Liver (tissue), 9 donors: ENCODE results near the gene PDE5A. TPM values are rescaled to one million over a fixed set of nuclear protein-coding genes. Genes with fewer than 3 reads are reported as not detected.

Experiments
- DNase-seq: peaks from one replicate; pipeline ENCODE4 v3.0.0-alpha.2; 2017; ENCODE audit warnings: low spot score
- H3K27ac ChIP-seq, 2 donors: one replicate each; pipeline ENCODE4 v1.7.0; 2013; ENCODE audit warnings: inconsistent platforms in 2 of 2, low read length in 2 of 2, control low read depth in 1 of 2, low read depth in 1 of 2, mild to moderate bottlenecking in 1 of 2
- H3K27me3 ChIP-seq, 4 donors: one replicate each; pipeline versions ENCODE4 v1.6.1 to v1.7.0; 2013; ENCODE audit warnings: low read length in 3 of 4, inconsistent platforms in 1 of 4, mild to moderate bottlenecking in 1 of 4, moderate library complexity in 1 of 4; ENCODE audit not compliant: control insufficient read depth in 4 of 4, insufficient read depth in 4 of 4
- H3K36me3 ChIP-seq, 4 donors: one replicate each; pipeline versions ENCODE4 v1.6.1 to v1.7.0; 2013; ENCODE audit warnings: low read length in 3 of 4, mild to moderate bottlenecking in 3 of 4, low read depth in 1 of 4, moderate library complexity in 1 of 4; ENCODE audit not compliant: control insufficient read depth in 4 of 4, insufficient read depth in 3 of 4
- H3K4me1 ChIP-seq, 4 donors: one replicate each; pipeline versions ENCODE4 v1.6.1 to v1.7.0; 2013; ENCODE audit warnings: low read length in 3 of 4, mild to moderate bottlenecking in 3 of 4, moderate library complexity in 1 of 4; ENCODE audit not compliant: control insufficient read depth in 4 of 4, insufficient read depth in 4 of 4
- H3K4me3 ChIP-seq, 3 donors: one replicate each; pipeline versions ENCODE4 v1.6.1 to v1.7.0; 2013; ENCODE audit warnings: low read length in 3 of 3, control low read depth in 1 of 3, low read depth in 1 of 3, mild to moderate bottlenecking in 1 of 3
- H3K9ac ChIP-seq, 2 donors: one replicate each; pipeline ENCODE4 v1.7.0; 2013; ENCODE audit warnings: low read length in 2 of 2, mild to moderate bottlenecking in 2 of 2, moderate library complexity in 2 of 2, control low read depth in 1 of 2, low read depth in 1 of 2
- H3K9me3 ChIP-seq, 4 donors: one replicate each; pipeline versions ENCODE4 v1.6.1 to v1.7.0; 2013; ENCODE audit warnings: low read length in 3 of 4; ENCODE audit not compliant: control insufficient read depth in 4 of 4
- CTCF ChIP-seq: fragments of 150-350 bp; IDR thresholded peaks from 2 replicates; pipeline ENCODE4 v1.5.1; 2017; ENCODE audit warnings: improper control_type of control experiment, low read depth, low read length; ENCODE audit not compliant: missing input control
- EGR1 ChIP-seq, 2 donors: IDR thresholded peaks; 2 replicates each; pipeline ENCODE4 v1.6.1; 2016 to 2018; ENCODE audit warnings: antibody characterized with exemption in 2 of 2, low read depth in 2 of 2
- FOXA1 ChIP-seq: IDR thresholded peaks from 2 replicates; pipeline ENCODE4 v1.6.1; 2016; ENCODE audit warnings: antibody characterized with exemption
- FOXA2 ChIP-seq: IDR thresholded peaks from 2 replicates; pipeline ENCODE4 v1.6.1; 2016; ENCODE audit warnings: antibody characterized with exemption
- GABPA ChIP-seq, 2 donors: IDR thresholded peaks in 1 of 2; conservative IDR thresholded peaks in 1 of 2; 2 replicates each; pipeline ENCODE4 v1.6.1; 2016; ENCODE audit warnings: antibody characterized with exemption in 2 of 2, mild to moderate bottlenecking in 1 of 2, moderate library complexity in 1 of 2
- HNF4A ChIP-seq, 2 donors: conservative IDR thresholded peaks; 2 replicates each; pipeline ENCODE4 v1.6.1; 2016; ENCODE audit warnings: antibody characterized with exemption in 2 of 2, mild to moderate bottlenecking in 2 of 2
- HNF4G ChIP-seq: IDR thresholded peaks from 2 replicates; pipeline ENCODE4 v1.6.1; 2016; ENCODE audit warnings: antibody characterized with exemption
- JUND ChIP-seq, 2 donors: IDR thresholded peaks; 2 replicates each; pipeline ENCODE4 v1.6.1; 2016; ENCODE audit warnings: antibody characterized with exemption in 2 of 2
- NR2F2 ChIP-seq: IDR thresholded peaks from 2 replicates; pipeline ENCODE4 v1.6.1; 2016; ENCODE audit warnings: antibody characterized with exemption
- RAD21 ChIP-seq, 2 donors: IDR thresholded peaks; 2 replicates each; pipeline ENCODE4 v1.6.1; 2016; ENCODE audit warnings: antibody characterized with exemption in 2 of 2, mild to moderate bottlenecking in 2 of 2
- REST ChIP-seq: IDR thresholded peaks from 2 replicates; pipeline ENCODE4 v1.6.1; 2016; ENCODE audit warnings: antibody characterized with exemption, mild to moderate bottlenecking
- RXRA ChIP-seq, 2 donors: IDR thresholded peaks; 2 replicates each; pipeline ENCODE4 v1.6.1; 2017 to 2018; ENCODE audit warnings: antibody characterized with exemption in 2 of 2, mild to moderate bottlenecking in 1 of 2
- SP1 ChIP-seq: IDR thresholded peaks from 2 replicates; pipeline ENCODE4 v1.6.1; 2018; ENCODE audit warnings: antibody characterized with exemption, mild to moderate bottlenecking
- TAF1 ChIP-seq: conservative IDR thresholded peaks from 2 replicates; pipeline ENCODE4 v1.6.1; 2016; ENCODE audit warnings: antibody characterized with exemption, mild to moderate bottlenecking
- YY1 ChIP-seq: IDR thresholded peaks from 2 replicates; pipeline ENCODE4 v1.6.1; 2016; ENCODE audit warnings: antibody characterized with exemption, mild to moderate bottlenecking
- WGBS: extraction: QIAGEN DNeasy Blood & Tissue Kit; methylation state at CpG from one replicate; pipeline ENCODE4 v1.1.7; 2013; 5-methylcytosine and 5-hydroxymethylcytosine counted together
- polyA plus RNA-seq, 2 donors: library from polyadenylated mRNA; stranded (reverse) in 1 of 2; unstranded in 1 of 2; fragments of 200-250 nt in 1 of 2; fragments of >200 nt in 1 of 2; fragmentation: Nextera tagmentation in 1 of 2; extraction: Ambion mirVana in 1 of 2; gene quantifications; one replicate each; pipeline versions ENCODE4 v1.2.1 to v1.2.3, GENCODE V29; 2013 to 2015
- total RNA-seq, 2 donors: library from RNA; depleted of rRNA; stranded (reverse); fragments of >200 nt; gene quantifications; one replicate each; pipeline ENCODE4 v1.2.3, GENCODE V29; 2014
- TF ChIP-seq, protein P1 (sequence below): IDR thresholded peaks from 2 replicates; pipeline ENCODE4 v1.6.1; 2016; ENCODE audit warnings: antibody characterized with exemption
- TF ChIP-seq, protein P2 (sequence below): IDR thresholded peaks from 2 replicates; pipeline ENCODE4 v1.6.1; 2016; ENCODE audit warnings: antibody characterized with exemption
- TF ChIP-seq, protein P3 (sequence below): IDR thresholded peaks from 2 replicates; pipeline ENCODE4 v1.6.1; 2016; ENCODE audit warnings: antibody characterized with exemption
- donor health status: healthy.
- donor health status: healthy.
- donor health status: healthy.
- donor health status: healthy.
- donor health status: healthy.

Gene PDE5A
- total and polyA plus RNA-seq, 4 donors, result 0.61 to 3.8 (median 3.0) TPM

- TF ChIP-seq SP1, result no peak
- no peak for TF ChIP-seq HNF4G
- TF ChIP-seq YY1, result no peak
- TF ChIP-seq CTCF, result peak; percentile 49
- TF ChIP-seq REST, result no peak
- TF ChIP-seq EGR1 (IDR thresholded peaks at IDR 0.05; ENCODE audit: low read depth in 2 of 2), result no peak
- TF ChIP-seq, protein P1, sequence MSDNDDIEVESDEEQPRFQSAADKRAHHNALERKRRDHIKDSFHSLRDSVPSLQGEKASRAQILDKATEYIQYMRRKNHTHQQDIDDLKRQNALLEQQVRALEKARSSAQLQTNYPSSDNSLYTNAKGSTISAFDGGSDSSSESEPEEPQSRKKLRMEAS, result no peak
- no peak for TF ChIP-seq JUND (IDR thresholded peaks at IDR 0.05)
- peak; percentile 78 to 80 for TF ChIP-seq RAD21 (IDR thresholded peaks at IDR 0.05)
- H3K4me1 ChIP-seq, result no peaks in the 10 kb centered on the region
- DNase-seq, result no peak
These were observed 69.5 kb downstream of the PDE5A start for GRCh38 chr4:119559044-119559647.

DNA sequence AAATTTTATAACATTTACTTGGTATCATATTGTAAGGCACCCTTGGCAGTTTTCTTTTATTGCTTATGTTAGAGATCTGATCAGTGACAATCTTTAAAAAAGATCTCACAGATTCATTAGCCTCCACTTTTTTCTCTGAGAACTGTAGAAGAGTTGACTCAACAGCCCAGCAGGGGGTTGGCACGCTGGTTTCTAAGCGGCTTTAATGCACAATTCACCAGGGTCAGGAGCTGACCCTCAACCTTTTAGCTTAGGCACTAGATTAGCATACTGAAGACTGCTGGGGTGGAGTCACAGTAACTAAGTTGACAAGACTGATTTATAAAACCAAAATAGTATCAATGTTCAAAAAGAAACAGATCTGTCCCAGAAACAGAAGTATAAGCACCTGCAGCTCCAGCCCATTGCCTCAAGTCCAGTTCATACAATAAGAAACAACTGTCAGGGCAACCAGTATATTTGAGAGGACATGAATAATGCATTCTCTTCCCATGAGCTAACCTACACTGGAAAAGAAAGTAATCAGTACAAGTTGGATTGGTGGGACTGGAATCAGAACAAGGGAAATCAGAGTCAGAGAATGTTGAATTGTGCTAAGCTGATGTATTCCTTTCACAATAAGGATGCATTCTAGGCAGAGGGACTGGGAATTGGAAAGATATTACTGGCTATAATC, 77.6 kb downstream of the PDE5A start:
- H3K27ac ChIP-seq, result no peak overlapping the region
- no peak overlapping the region for H3K9ac ChIP-seq
- peaks cover 0 to 4% (median 0%) of the 10 kb centered on the region in 4 donors for H3K36me3 ChIP-seq
- H3K4me1 ChIP-seq, result no peaks in the 10 kb centered on the region
- 91% methylated on average over 2 of the region's 2 CpGs for WGBS
- no peak overlapping the region for H3K4me3 ChIP-seq
- no peaks in the 10 kb centered on the region for H3K27me3 ChIP-seq
- TF ChIP-seq HNF4G (no peak), TAF1 (no peak), JUND (IDR thresholded peaks at IDR 0.05) (no peak), GABPA (IDR thresholded peaks at IDR 0.05 in 1 of 2, conservative IDR thresholded peaks at IDR 0.05 in 1 of 2) (no peak), NR2F2 (no peak), EGR1 (IDR thresholded peaks at IDR 0.05; ENCODE audit: low read depth in 2 of 2) (no peak), RAD21 (IDR thresholded peaks at IDR 0.05) (no peak), SP1 (no peak), FOXA2 (no peak), YY1 (no peak), RXRA (IDR thresholded peaks at IDR 0.05) (no peak), FOXA1 (no peak), HNF4A (conservative IDR thresholded peaks at IDR 0.05) (no peak), CTCF (no peak)
- TF ChIP-seq, protein P1, result no peak
- TF ChIP-seq, protein P2, sequence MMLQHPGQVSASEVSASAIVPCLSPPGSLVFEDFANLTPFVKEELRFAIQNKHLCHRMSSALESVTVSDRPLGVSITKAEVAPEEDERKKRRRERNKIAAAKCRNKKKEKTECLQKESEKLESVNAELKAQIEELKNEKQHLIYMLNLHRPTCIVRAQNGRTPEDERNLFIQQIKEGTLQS, result no peak
- TF ChIP-seq, protein P3, sequence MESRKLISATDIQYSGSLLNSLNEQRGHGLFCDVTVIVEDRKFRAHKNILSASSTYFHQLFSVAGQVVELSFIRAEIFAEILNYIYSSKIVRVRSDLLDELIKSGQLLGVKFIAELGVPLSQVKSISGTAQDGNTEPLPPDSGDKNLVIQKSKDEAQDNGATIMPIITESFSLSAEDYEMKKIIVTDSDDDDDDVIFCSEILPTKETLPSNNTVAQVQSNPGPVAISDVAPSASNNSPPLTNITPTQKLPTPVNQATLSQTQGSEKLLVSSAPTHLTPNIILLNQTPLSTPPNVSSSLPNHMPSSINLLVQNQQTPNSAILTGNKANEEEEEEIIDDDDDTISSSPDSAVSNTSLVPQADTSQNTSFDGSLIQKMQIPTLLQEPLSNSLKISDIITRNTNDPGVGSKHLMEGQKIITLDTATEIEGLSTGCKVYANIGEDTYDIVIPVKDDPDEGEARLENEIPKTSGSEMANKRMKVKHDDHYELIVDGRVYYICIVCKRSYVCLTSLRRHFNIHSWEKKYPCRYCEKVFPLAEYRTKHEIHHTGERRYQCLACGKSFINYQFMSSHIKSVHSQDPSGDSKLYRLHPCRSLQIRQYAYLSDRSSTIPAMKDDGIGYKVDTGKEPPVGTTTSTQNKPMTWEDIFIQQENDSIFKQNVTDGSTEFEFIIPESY, result no peak
- no peak for DNase-seq
- no peaks in the 10 kb centered on the region for H3K9me3 ChIP-seq

More at GRCh38 chr4:119559044-119559647, 69.5 kb downstream of the PDE5A start:
- Histone ChIP-seq H3K9ac (no peak overlapping the region), H3K9me3 (peaks cover 0 to 7% (median 3%) of the 10 kb centered on the region in 4 donors), H3K27me3 (no peaks in the 10 kb centered on the region), H3K4me3 (no peak overlapping the region), H3K27ac (no peak overlapping the region), H3K36me3 (no peaks in the 10 kb centered on the region)
